Neural cell (in vitro differentiated cells): Measurements from ENCODE around the gene INTS14.

ENCODE experiments used
- EP300 ChIP-seq: fragments of 450-650 bp; conservative IDR thresholded peaks from 2 replicates; pipeline ENCODE4 v1.6.1; 2014; ENCODE audit warnings: antibody characterized with exemption, mild to moderate bottlenecking, moderate library complexity; ENCODE audit not compliant: poor library complexity, severe bottlenecking
- EZH2 ChIP-seq: fragments of 200-600, 300-800 bp; shearing (Covaris generic), sonication (generic); IDR thresholded peaks from 2 replicates; pipeline ENCODE4 v1.6.1; 2014; ENCODE audit warnings: antibody characterized with exemption, low read length, borderline replicate concordance, mild to moderate bottlenecking; ENCODE audit not compliant: insufficient read depth, poor library complexity, severe bottlenecking
- POLR2AphosphoS5 ChIP-seq: IDR thresholded peaks from 2 replicates; pipeline ENCODE4 v1.6.1; 2012
- RAD21 ChIP-seq: fragments of 450-650 bp; conservative IDR thresholded peaks from 2 replicates; pipeline ENCODE4 v1.6.1; 2014; ENCODE audit warnings: antibody characterized with exemption, mild to moderate bottlenecking, moderate library complexity
- TF ChIP-seq, protein P1 (sequence below): fragments of 450-650 bp; IDR thresholded peaks from 2 replicates; pipeline ENCODE4 v1.5.1; 2014; ENCODE audit warnings: antibody characterized with exemption, mild to moderate bottlenecking, moderate library complexity; ENCODE audit not compliant: poor library complexity, severe bottlenecking

GRCh38 chr15:65651831-65652749, 41.2 kb upstream of the INTS14 start:
- TF ChIP-seq, protein P1, sequence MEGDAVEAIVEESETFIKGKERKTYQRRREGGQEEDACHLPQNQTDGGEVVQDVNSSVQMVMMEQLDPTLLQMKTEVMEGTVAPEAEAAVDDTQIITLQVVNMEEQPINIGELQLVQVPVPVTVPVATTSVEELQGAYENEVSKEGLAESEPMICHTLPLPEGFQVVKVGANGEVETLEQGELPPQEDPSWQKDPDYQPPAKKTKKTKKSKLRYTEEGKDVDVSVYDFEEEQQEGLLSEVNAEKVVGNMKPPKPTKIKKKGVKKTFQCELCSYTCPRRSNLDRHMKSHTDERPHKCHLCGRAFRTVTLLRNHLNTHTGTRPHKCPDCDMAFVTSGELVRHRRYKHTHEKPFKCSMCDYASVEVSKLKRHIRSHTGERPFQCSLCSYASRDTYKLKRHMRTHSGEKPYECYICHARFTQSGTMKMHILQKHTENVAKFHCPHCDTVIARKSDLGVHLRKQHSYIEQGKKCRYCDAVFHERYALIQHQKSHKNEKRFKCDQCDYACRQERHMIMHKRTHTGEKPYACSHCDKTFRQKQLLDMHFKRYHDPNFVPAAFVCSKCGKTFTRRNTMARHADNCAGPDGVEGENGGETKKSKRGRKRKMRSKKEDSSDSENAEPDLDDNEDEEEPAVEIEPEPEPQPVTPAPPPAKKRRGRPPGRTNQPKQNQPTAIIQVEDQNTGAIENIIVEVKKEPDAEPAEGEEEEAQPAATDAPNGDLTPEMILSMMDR = no peak
- TF ChIP-seq EZH2 (no peak), POLR2AphosphoS5 (no peak), RAD21 (no peak), EP300 (no peak)
